OCI-LY1 (cell line): ENCODE results near the gene PTPRA.

Experiments used
- H2AFZ ChIP-seq: fragments of 200-600 bp; sonication (generic), shearing (Covaris generic); 2 replicates; pipeline ENCODE4 v1.6.0; 2014; ENCODE audit warnings: antibody characterized with exemption, mild to moderate bottlenecking, low read length
- H3F3A ChIP-seq: fragments of 200-600 bp; sonication (generic), shearing (Covaris generic); 2 replicates; pipeline ENCODE4 v1.6.0; 2014; ENCODE audit warnings: mild to moderate bottlenecking, antibody characterized with exemption, low read length, moderate library complexity; ENCODE audit not compliant: insufficient read depth
- H3K27ac ChIP-seq: fragments of 200-600 bp; sonication (generic); 2 replicates; pipeline ENCODE4 v1.5.1; 2014; ENCODE audit warnings: low read length, mixed run types, mild to moderate bottlenecking, low read depth; ENCODE audit not compliant: poor library complexity, severe bottlenecking
- H3K27me3 ChIP-seq: fragments of 200-600 bp; sonication (generic); 2 replicates; pipeline ENCODE4 v1.6.0; 2014; ENCODE audit warnings: antibody characterized with exemption, mild to moderate bottlenecking, low read length, moderate library complexity; ENCODE audit not compliant: insufficient read depth
- H3K36me3 ChIP-seq: fragments of 200-600 bp; sonication (generic); 2 replicates; pipeline ENCODE4 v1.6.1; 2014; ENCODE audit warnings: mild to moderate bottlenecking, antibody characterized with exemption, low read length, moderate library complexity, mixed read lengths; ENCODE audit not compliant: insufficient read depth
- H3K4me1 ChIP-seq: fragments of 200-600 bp; sonication (generic); 2 replicates; pipeline ENCODE4 v1.5.1; 2014; ENCODE audit warnings: mild to moderate bottlenecking, low read length, moderate library complexity; ENCODE audit not compliant: insufficient read depth, severe bottlenecking
- H3K4me2 ChIP-seq: fragments of 200-600 bp; sonication (generic), shearing (Covaris generic); 2 replicates; pipeline ENCODE4 v1.6.1; 2014; ENCODE audit warnings: low read length
- H3K4me3 ChIP-seq: fragments of 200-600 bp; sonication (generic); 2 replicates; pipeline ENCODE4 v1.5.1; 2014; ENCODE audit warnings: low read length, low read depth, mild to moderate bottlenecking, mixed read lengths; ENCODE audit not compliant: poor library complexity, severe bottlenecking
- H3K79me2 ChIP-seq: fragments of 200-600 bp; shearing (Covaris generic); 2 replicates; pipeline ENCODE4 v1.6.1; 2016; ENCODE audit warnings: mixed run types, low read length, mixed read lengths; ENCODE audit not compliant: insufficient read depth
- H3K9ac ChIP-seq: fragments of 200-600 bp; sonication (generic), shearing (Covaris generic); 2 replicates; pipeline ENCODE4 v1.6.1; 2014; ENCODE audit warnings: mild to moderate bottlenecking, low read length, mixed read lengths
- H3K9me2 ChIP-seq: fragments of 200-600 bp; sonication (generic), shearing (Covaris generic); 2 replicates; pipeline ENCODE4 v1.6.1; 2014; ENCODE audit warnings: low read depth, mild to moderate bottlenecking, low read length, mixed read lengths
- H3K9me3 ChIP-seq: fragments of 200-600 bp; shearing (Covaris generic); 2 replicates; pipeline ENCODE4 v1.6.1; 2014; ENCODE audit warnings: low read length, mixed read lengths
- H4K20me1 ChIP-seq: fragments of 200-600 bp; sonication (generic), shearing (Covaris generic); 2 replicates; pipeline ENCODE4 v1.6.0; 2016; ENCODE audit warnings: mild to moderate bottlenecking, low read length; ENCODE audit not compliant: insufficient read depth
- CTCF ChIP-seq: fragments of 200-600 bp; sonication (generic), shearing (Covaris generic); IDR thresholded peaks from 2 replicates; pipeline ENCODE4 v1.5.1; 2017; ENCODE audit warnings: mild to moderate bottlenecking, antibody characterized with exemption, low read length, moderate library complexity, mixed read lengths
- EZH2 ChIP-seq: fragments of 200-600 bp; sonication (generic), shearing (Covaris generic); IDR thresholded peaks from 2 replicates; pipeline ENCODE4 v1.8.0; 2017; ENCODE audit warnings: borderline replicate concordance, mixed run types, mild to moderate bottlenecking, antibody characterized with exemption, low read length, moderate library complexity, mixed read lengths

PTPRA gene

GRCh38 chr20:2946988-2947961, 74.0 kb downstream of the PTPRA start:
- no peak overlapping the region for H3K9ac ChIP-seq
- TF ChIP-seq CTCF (no peak), EZH2 (no peak)
- H3K27ac ChIP-seq: no peak overlapping the region
- 0 out of 2 replicates have a peak, but pooled peaks cover 2% of the 10 kb centered on the region for H3K79me2 ChIP-seq
- H3K4me1 ChIP-seq: no peaks in the 10 kb centered on the region
- H3K36me3 ChIP-seq: peaks cover 21% of the 10 kb centered on the region; the same call in 1 of the 2 replicates
- H4K20me1 ChIP-seq: no peaks in the 10 kb centered on the region
- H2AFZ ChIP-seq: no peak overlapping the region
- H3K4me2 ChIP-seq: no peak overlapping the region
- H3K9me3 ChIP-seq: no peaks in the 10 kb centered on the region
- no peaks in the 10 kb centered on the region for H3F3A ChIP-seq
- H3K27me3 ChIP-seq: no peaks in the 10 kb centered on the region
- no peak overlapping the region for H3K4me3 ChIP-seq
- no peaks in the 10 kb centered on the region for H3K9me2 ChIP-seq

DNA sequence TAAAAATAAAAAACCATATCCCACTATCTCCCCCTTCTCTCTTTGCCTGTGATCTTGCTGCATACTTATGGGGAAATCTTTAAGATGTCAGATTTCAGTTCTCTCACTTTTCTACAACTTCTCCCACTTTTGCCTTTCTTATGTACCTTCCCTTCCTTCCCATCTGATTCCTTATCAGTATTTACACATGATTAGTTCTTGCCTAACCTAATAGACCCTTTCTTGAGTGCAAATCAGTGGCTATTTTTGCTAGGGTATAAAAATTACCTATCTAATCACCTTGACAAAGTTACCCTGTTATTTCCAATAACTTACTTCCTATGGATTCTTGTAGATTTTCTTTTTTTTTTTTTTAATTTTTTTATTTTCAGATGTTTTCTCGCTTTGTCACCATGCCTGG, 75.7 kb downstream of the PTPRA start:
- H3F3A ChIP-seq: no peaks in the 10 kb centered on the region
- no peak overlapping the region for H3K4me3 ChIP-seq
- H3K27me3 ChIP-seq: no peaks in the 10 kb centered on the region
- H3K4me1 ChIP-seq: no peaks in the 10 kb centered on the region
- TF ChIP-seq CTCF: no peak
- no peak for TF ChIP-seq EZH2
- no peak overlapping the region for H2AFZ ChIP-seq
- H3K36me3 ChIP-seq: peaks cover 16% of the 10 kb centered on the region
- H4K20me1 ChIP-seq: no peaks in the 10 kb centered on the region
- H3K27ac ChIP-seq: no peak overlapping the region
- no peaks in the 10 kb centered on the region for H3K9me2 ChIP-seq
- H3K79me2 ChIP-seq: no peaks in the 10 kb centered on the region
- no peak overlapping the region for H3K4me2 ChIP-seq
- H3K9me3 ChIP-seq: no peaks in the 10 kb centered on the region
- no peak overlapping the region for H3K9ac ChIP-seq

GRCh38 chr20:2952766-2953165, 79.5 kb downstream of the PTPRA start:
- Histone ChIP-seq H4K20me1 (no peaks in the 10 kb centered on the region), H3F3A (no peaks in the 10 kb centered on the region; the same call in 1 of the 2 replicates), H3K4me1 (no peaks in the 10 kb centered on the region), H3K9me2 (no peaks in the 10 kb centered on the region), H3K36me3 (peaks cover 22% of the 10 kb centered on the region), H3K9ac (no peak overlapping the region), H2AFZ (no peak overlapping the region), H3K79me2 (no peaks in the 10 kb centered on the region), H3K9me3 (no peaks in the 10 kb centered on the region), H3K27ac (no peak overlapping the region), H3K4me2 (no peak overlapping the region), H3K27me3 (no peaks in the 10 kb centered on the region), H3K4me3 (no peak overlapping the region)
- no peak for TF ChIP-seq CTCF
- TF ChIP-seq EZH2: no peak
